SH-SY5Y (cell line): ENCODE results near the gene PAPPA.

ENCODE experiments used
- GATA2 ChIP-seq: IDR thresholded peaks from 2 replicates; pipeline ENCODE4 v1.6.1; 2011; ENCODE audit warnings: mild to moderate bottlenecking, low read depth, low read length
- GATA3 ChIP-seq: IDR thresholded peaks from 2 replicates; pipeline ENCODE4 v1.6.1; 2011; ENCODE audit warnings: low read depth, mild to moderate bottlenecking, low read length, moderate library complexity

DNA sequence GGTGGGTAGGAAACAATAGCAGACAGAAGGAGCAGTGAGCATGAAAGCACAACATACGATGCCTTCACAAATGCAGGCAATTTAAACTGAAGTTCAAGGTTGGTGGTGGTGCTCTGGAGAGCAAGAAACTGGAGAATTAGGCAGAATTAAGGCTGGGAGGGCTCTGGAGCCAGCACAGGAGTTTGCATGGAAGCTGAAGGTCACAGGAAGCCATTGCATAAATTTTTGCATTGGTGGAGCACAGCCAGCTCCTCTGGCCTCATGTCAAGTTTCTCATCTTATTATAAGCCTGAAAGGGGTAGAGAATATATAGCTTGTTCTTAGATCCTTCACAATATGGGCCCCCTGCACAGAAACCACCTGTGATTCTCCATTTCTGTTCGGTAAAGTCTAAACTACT lies 207.4 kb downstream of the PAPPA start:
- no peak for TF ChIP-seq GATA2
- no peak for TF ChIP-seq GATA3
